Muscle of leg (tissue), 11 donors: Measurements from ENCODE around the gene UNC13B. TPM values are rescaled to one million over a fixed set of nuclear protein-coding genes. Genes with fewer than 3 reads are reported as not detected.
A peak's percentile ranks its signal among the peaks of the same experiment; 100 is the strongest.

Source experiments
- DNase-seq: peaks from one replicate; pipeline ENCODE4 v3.0.0; 2013
- H3K27ac ChIP-seq: one replicate; pipeline ENCODE4 v1.5.1; 2013; ENCODE audit warnings: mild to moderate bottlenecking, low read length, control low read depth
- H3K27me3 ChIP-seq: one replicate; pipeline ENCODE4 v1.6.1; 2013; ENCODE audit warnings: low read length; ENCODE audit not compliant: control insufficient read depth, insufficient read depth
- H3K36me3 ChIP-seq: one replicate; pipeline ENCODE4 v1.6.1; 2013; ENCODE audit warnings: low read length; ENCODE audit not compliant: control insufficient read depth, insufficient read depth
- H3K4me1 ChIP-seq: one replicate; pipeline ENCODE4 v1.6.1; 2013; ENCODE audit warnings: low read length; ENCODE audit not compliant: control insufficient read depth, insufficient read depth
- H3K4me3 ChIP-seq: one replicate; pipeline ENCODE4 v1.5.1; 2013; ENCODE audit warnings: low read length, control low read depth
- H3K9me3 ChIP-seq: replicated peaks from 2 replicates; pipeline ENCODE4 v1.6.1; 2013; ENCODE audit warnings: low read depth, low read length; ENCODE audit not compliant: control insufficient read depth
- WGBS: methylation state at CpG from one replicate; pipeline ENCODE4 v1.1.5; 2013; ENCODE audit warnings: missing lambda C conversion rate; ENCODE audit not compliant: insufficient coverage; 5-methylcytosine and 5-hydroxymethylcytosine counted together
- polyA plus RNA-seq, 8 donors: library from polyadenylated mRNA; unstranded; fragments of 120-200 nt; gene quantifications; one replicate each; pipeline versions ENCODE4 v1.2.1 to v1.2.3, GENCODE V29; 2013; ENCODE audit warnings: inconsistent platforms in 1 of 8, low replicate concordance in 1 of 8; ENCODE audit not compliant: insufficient read length in 8 of 8, insufficient read depth in 1 of 8
- total RNA-seq: library from RNA; stranded (reverse); fragments of 120-200 nt; gene quantifications from one replicate; pipeline ENCODE4 v1.2.4, GENCODE V29; 2013

The UNC13B gene
- total and polyA plus RNA-seq, 9 donors = 12.0 to 23.5 (median 15.5) TPM

GRCh38 chr9:35341585-35341984, 179.8 kb downstream of the UNC13B start:
- peak overlapping the region; percentile 71 for H3K27ac ChIP-seq
- H3K4me1 ChIP-seq = peaks cover 14% of the 10 kb centered on the region
- peaks cover 3% of the 10 kb centered on the region for H3K36me3 ChIP-seq
- DNase-seq = peak; percentile 82
- peak overlapping the region; percentile 15 for H3K4me3 ChIP-seq
- no peaks in the 10 kb centered on the region for H3K9me3 ChIP-seq
- H3K27me3 ChIP-seq = no peaks in the 10 kb centered on the region
- 0% methylated on average over 5 of the region's 5 CpGs for WGBS

- Histone ChIP-seq H3K27ac (peak overlapping the region; percentile 71), H3K4me3 (peak overlapping the region; percentile 15), H3K27me3 (no peaks in the 10 kb centered on the region), H3K36me3 (peaks cover 3% of the 10 kb centered on the region), H3K9me3 (no peaks in the 10 kb centered on the region), H3K4me1 (peaks cover 14% of the 10 kb centered on the region)
- no peak for DNase-seq
- 42% methylated on average over 1 of the region's 4 CpGs for WGBS
Measured at GRCh38 chr9:35342221-35342958, 180.6 kb downstream of the UNC13B start.

- WGBS = 88% methylated on average over 1 of the region's 5 CpGs
- Histone ChIP-seq H3K36me3 (no peaks in the 10 kb centered on the region), H3K27me3 (no peaks in the 10 kb centered on the region), H3K9me3 (no peaks in the 10 kb centered on the region), H3K27ac (no peak overlapping the region), H3K4me3 (no peak overlapping the region), H3K4me1 (no peaks in the 10 kb centered on the region)
- DNase-seq = no peak
Measured at GRCh38 chr9:35348109-35348508, 186.3 kb downstream of the UNC13B start.

- Histone ChIP-seq H3K36me3 (no peaks in the 10 kb centered on the region), H3K4me1 (no peaks in the 10 kb centered on the region), H3K27ac (no peak overlapping the region), H3K9me3 (no peaks in the 10 kb centered on the region), H3K4me3 (no peak overlapping the region), H3K27me3 (no peaks in the 10 kb centered on the region)
- WGBS = 94% methylated on average over 2 of the region's 3 CpGs
- DNase-seq = no peak
Measured at GRCh38 chr9:35349287-35349990, 187.6 kb downstream of the UNC13B start.

GRCh38 chr9:35350212-35350611, 188.4 kb downstream of the UNC13B start:
- no peaks in the 10 kb centered on the region for H3K9me3 ChIP-seq
- no peaks in the 10 kb centered on the region for H3K27me3 ChIP-seq
- no peak overlapping the region for H3K4me3 ChIP-seq
- no peaks in the 10 kb centered on the region for H3K4me1 ChIP-seq
- DNase-seq = no peak
- WGBS = no CpG with 5 or more reads among the region's 1 CpG
- H3K27ac ChIP-seq = no peak overlapping the region
- H3K36me3 ChIP-seq = no peaks in the 10 kb centered on the region

- Histone ChIP-seq H3K4me3 (no peak overlapping the region), H3K27ac (no peak overlapping the region), H3K9me3 (no peaks in the 10 kb centered on the region), H3K36me3 (no peaks in the 10 kb centered on the region), H3K27me3 (no peaks in the 10 kb centered on the region), H3K4me1 (no peaks in the 10 kb centered on the region)
- DNase-seq = no peak
- 33% methylated on average over 1 of the region's 3 CpGs for WGBS
Measured at GRCh38 chr9:35350827-35351549, 189.2 kb downstream of the UNC13B start.

- no peak overlapping the region for H3K27ac ChIP-seq
- 69% methylated on average over 2 of the region's 3 CpGs for WGBS
Measured at GRCh38 chr9:35353731-35354365, 192.0 kb downstream of the UNC13B start.

GRCh38 chr9:35355939-35356338, 194.1 kb downstream of the UNC13B start:
- Histone ChIP-seq H3K9me3 (no peaks in the 10 kb centered on the region), H3K4me3 (no peak overlapping the region), H3K27me3 (no peaks in the 10 kb centered on the region), H3K36me3 (no peaks in the 10 kb centered on the region), H3K27ac (no peak overlapping the region), H3K4me1 (no peaks in the 10 kb centered on the region)
- no peak for DNase-seq
- no CpG with 5 or more reads among the region's 1 CpG for WGBS

More at GRCh38 chr9:35353731-35354365, 192.0 kb downstream of the UNC13B start:
- Histone ChIP-seq H3K36me3 (no peaks in the 10 kb centered on the region), H3K27me3 (no peaks in the 10 kb centered on the region), H3K4me3 (no peak overlapping the region), H3K4me1 (no peaks in the 10 kb centered on the region), H3K9me3 (no peaks in the 10 kb centered on the region)
- DNase-seq = no peak

- no CpG with 5 or more reads among the region's 2 CpGs for WGBS
Measured at GRCh38 chr9:35357116-35357515, 195.3 kb downstream of the UNC13B start.

GRCh38 chr9:35357826-35358225, 196.0 kb downstream of the UNC13B start:
- no peaks in the 10 kb centered on the region for H3K27me3 ChIP-seq
- no peaks in the 10 kb centered on the region for H3K4me1 ChIP-seq
- H3K4me3 ChIP-seq = no peak overlapping the region
- H3K36me3 ChIP-seq = no peaks in the 10 kb centered on the region
- DNase-seq = no peak
- H3K27ac ChIP-seq = no peak overlapping the region
- WGBS = no CpG with 5 or more reads among the region's 4 CpGs
- no peaks in the 10 kb centered on the region for H3K9me3 ChIP-seq

More at GRCh38 chr9:35357116-35357515, 195.3 kb downstream of the UNC13B start:
- H3K36me3 ChIP-seq = no peaks in the 10 kb centered on the region
- no peaks in the 10 kb centered on the region for H3K27me3 ChIP-seq
- no peak overlapping the region for H3K27ac ChIP-seq
- no peaks in the 10 kb centered on the region for H3K4me1 ChIP-seq
- no peak overlapping the region for H3K4me3 ChIP-seq
- DNase-seq = no peak
- H3K9me3 ChIP-seq = no peaks in the 10 kb centered on the region
